HFF-Myc (cell line): Measurements from ENCODE around the gene GRM4.

ENCODE experiments used
- DNase-seq: peaks from one replicate; pipeline ENCODE4 v3.0.0-alpha.2; 2011; ENCODE audit warnings: low read depth; ENCODE audit errors: extremely low read depth
- H3K4me3 ChIP-seq: replicated peaks from 2 replicates; pipeline ENCODE4 v1.5.1; 2011; ENCODE audit warnings: low read depth, mild to moderate bottlenecking, control low read depth, low read length
- TF ChIP-seq, protein P1 (sequence below): IDR thresholded peaks from 2 replicates; pipeline ENCODE4 v1.5.1; 2012; ENCODE audit warnings: mild to moderate bottlenecking, low read depth, low read length, control low read depth; ENCODE audit errors: missing control alignments

The GRM4 gene

DNA sequence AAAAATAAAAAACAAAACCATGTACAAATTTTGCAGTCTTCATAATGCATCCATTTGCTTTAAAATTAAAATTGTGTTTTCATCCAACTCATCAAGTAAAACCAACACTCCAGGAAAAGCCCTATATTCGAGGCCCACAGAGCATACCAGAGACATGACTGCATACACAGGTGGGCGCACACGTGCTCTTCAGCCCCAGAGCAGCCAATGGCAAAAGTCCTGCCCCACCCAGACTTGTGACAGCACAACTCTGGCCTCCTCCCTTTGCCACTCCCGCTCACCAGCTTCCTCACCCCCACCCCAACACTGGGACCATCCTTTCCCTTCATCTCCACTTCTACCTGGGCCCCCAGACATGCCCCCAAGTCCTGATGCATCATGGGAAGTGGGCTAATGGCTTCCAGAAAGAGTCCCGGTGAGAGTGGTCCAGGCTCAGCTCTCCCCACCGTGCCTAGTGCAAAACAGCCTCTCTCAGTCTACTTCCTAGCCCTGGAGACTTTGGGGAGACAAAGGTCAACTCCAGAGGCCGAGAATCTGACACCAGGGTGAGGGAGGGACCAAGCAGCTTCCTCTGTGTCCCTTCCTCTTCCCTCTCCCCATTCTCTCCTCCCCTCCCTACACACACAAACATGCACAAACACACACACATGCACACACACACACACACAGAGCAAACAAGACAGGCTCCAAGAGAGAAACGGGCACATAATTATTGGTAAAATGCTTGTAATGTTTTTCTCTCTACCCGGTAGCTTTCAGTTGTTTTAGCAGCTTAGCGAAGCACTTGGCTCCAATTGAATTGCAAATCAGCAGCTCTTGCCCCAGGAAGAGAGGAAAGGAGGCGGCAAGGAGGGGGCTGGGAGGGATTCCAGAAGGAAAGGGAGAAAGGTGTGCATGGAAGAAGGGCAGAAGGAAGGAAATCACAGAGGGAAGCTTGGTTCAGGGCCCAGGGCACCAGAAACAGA is 14.3 kb downstream of the GRM4 start:
- no peak for DNase-seq
- TF ChIP-seq, protein P1, sequence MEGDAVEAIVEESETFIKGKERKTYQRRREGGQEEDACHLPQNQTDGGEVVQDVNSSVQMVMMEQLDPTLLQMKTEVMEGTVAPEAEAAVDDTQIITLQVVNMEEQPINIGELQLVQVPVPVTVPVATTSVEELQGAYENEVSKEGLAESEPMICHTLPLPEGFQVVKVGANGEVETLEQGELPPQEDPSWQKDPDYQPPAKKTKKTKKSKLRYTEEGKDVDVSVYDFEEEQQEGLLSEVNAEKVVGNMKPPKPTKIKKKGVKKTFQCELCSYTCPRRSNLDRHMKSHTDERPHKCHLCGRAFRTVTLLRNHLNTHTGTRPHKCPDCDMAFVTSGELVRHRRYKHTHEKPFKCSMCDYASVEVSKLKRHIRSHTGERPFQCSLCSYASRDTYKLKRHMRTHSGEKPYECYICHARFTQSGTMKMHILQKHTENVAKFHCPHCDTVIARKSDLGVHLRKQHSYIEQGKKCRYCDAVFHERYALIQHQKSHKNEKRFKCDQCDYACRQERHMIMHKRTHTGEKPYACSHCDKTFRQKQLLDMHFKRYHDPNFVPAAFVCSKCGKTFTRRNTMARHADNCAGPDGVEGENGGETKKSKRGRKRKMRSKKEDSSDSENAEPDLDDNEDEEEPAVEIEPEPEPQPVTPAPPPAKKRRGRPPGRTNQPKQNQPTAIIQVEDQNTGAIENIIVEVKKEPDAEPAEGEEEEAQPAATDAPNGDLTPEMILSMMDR = no peak
- no peak overlapping the region for H3K4me3 ChIP-seq

DNA sequence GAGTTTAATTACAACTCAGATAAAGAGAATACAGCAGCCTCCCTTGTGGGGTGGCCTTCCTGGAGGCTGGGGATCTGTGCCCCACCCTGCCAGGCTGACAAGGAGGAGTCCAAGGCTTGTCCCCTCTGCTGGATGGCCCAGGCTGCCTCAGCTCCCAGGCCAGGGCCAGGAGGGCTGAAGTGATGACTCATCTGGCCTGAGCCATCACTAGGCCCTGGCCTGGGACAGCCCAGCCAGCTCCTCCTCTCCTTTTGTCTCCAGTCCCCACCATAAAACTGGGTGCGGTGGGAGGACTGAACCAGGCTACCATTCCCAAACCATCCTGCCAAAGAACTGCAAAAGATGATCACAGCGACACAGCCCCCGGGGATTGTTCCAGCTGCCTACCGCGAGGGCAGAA is 15.0 kb downstream of the GRM4 start:
- TF ChIP-seq, protein P1 = no peak
- H3K4me3 ChIP-seq = no peak overlapping the region
- no peak for DNase-seq

DNA sequence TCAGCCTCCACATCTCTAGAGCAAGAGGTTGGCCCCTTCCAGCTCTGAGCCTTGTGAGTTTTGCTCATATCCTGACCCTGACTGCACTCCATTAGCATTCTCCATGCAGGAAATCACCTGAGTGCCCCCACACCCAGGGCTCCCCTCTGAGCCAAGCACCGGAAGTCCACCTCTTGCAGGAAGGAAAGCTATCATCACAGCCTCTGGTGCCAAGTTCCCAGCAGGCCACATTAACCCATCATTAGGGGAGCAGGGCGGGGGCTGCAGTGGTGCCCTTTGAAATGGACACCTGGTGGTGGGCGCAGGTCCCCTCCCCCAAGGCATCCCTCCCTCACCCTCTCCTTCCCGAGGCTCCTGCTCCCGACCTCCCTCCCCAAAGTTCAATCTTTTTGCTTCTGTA is 16.1 kb downstream of the GRM4 start:
- no peak overlapping the region for H3K4me3 ChIP-seq
- DNase-seq = no peak
- TF ChIP-seq, protein P1 = no peak

DNA sequence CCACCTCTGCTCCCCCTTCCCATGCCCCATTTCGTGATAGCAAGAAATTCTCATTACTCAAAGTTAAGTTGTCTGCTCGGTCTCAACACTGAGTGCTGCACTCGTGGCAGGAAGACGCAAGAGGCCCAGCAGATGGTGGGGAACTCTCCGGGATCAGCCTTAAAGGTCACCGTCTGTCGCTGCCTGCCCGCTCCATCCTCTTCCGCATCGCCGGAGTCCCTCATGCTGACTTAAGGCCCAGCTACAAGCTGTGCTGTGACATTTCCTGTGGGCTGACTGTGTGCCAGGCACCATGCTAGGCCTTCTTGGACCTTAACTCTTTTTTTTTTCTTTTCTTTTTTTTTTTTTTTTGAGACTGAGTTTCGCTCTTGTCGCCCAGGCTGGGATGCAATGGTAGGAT is 17.8 kb downstream of the GRM4 start:
- no peak for DNase-seq
- H3K4me3 ChIP-seq = no peak overlapping the region
- TF ChIP-seq, protein P1 = no peak

DNA sequence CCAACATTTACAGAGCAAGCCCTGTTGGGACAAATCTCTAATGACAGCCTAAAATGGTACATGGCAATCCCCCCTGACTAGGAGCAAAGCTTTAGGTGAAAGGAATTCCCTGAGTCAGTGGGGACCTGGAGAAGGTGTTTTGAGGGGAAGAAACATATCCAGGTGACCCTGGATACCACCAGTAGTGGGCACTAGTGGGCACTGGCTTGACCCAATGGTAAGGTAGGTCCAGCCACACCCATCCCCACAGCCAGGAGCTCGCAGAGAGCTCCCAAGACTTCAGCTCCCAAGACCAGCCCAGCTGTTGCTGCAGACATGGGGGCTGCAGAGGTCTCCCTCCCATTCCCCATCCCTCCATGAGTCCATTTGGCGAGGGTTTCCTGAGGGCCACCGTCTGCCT is 19.5 kb downstream of the GRM4 start:
- TF ChIP-seq, protein P1 = no peak
- DNase-seq = no peak
- no peak overlapping the region for H3K4me3 ChIP-seq

DNA sequence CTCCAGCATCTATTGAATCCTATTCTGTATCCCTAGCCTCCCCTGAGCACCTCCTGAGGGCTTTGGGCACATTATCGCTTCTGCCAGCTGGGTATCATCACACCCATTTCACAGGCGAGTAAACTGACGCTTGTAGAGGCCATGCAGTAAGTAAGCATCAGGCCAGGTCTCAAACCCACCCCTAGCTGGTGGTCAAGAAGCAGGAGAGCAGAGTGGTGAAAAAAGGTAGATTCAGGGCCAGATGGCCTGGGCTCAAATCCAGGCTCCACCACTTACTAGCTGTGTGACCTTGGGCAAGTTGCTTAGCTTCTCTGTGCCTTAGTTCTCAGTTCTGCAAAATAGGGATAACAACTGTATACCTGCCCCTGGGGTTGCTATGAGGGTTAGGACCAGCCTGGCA is 19.9 kb downstream of the GRM4 start:
- TF ChIP-seq, protein P1 = no peak
- no peak overlapping the region for H3K4me3 ChIP-seq
- no peak for DNase-seq
